Heart left ventricle (tissue), 16 donors: ENCODE results near the gene KLHL29. TPM values are rescaled to one million over a fixed set of nuclear protein-coding genes. Genes with fewer than 3 reads are reported as not detected.

Experiments
- ATAC-seq, 4 donors: fragments of 200-7000 bp; cut with Tn5 transposase; one replicate each; pipeline ENCODE4 v1.9.1; 2020 to 2022; ENCODE audit warnings: moderate library complexity in 4 of 4, mild to moderate bottlenecking in 3 of 4, moderate number of reproducible peaks in 1 of 4
- DNase-seq, 5 donors: peaks; one replicate each; pipeline ENCODE4 v3.0.0-alpha.2; 2020
- H3K27ac ChIP-seq, 12 donors: fragments of 200-600 bp; sonication (generic) in 4 of 12; one replicate each; pipeline versions ENCODE4 v1.5.0 to v1.8.0; 2016 to 2022; ENCODE audit warnings: mild to moderate bottlenecking in 2 of 12
- H3K27me3 ChIP-seq, 9 donors: fragments of 200-600 bp; sonication (generic) in 2 of 9; one replicate each; pipeline versions ENCODE4 v1.5.1 to v1.8.0; 2016 to 2022; ENCODE audit warnings: mild to moderate bottlenecking in 3 of 9
- H3K36me3 ChIP-seq, 9 donors: fragments of 200-600 bp; sonication (generic) in 2 of 9; one replicate each; pipeline versions ENCODE4 v1.5.0 to v1.8.0; 2018 to 2022; ENCODE audit warnings: mild to moderate bottlenecking in 2 of 9
- H3K4me1 ChIP-seq, 12 donors: fragments of 200-600 bp; sonication (generic) in 4 of 12; one replicate each; pipeline versions ENCODE4 v1.5.0 to v1.8.0; 2016 to 2022; ENCODE audit warnings: mild to moderate bottlenecking in 3 of 12
- H3K4me3 ChIP-seq, 12 donors: fragments of 200-600 bp; sonication (generic) in 4 of 12; one replicate each; pipeline versions ENCODE4 v1.5.0 to v1.8.0; 2017 to 2022; ENCODE audit warnings: mild to moderate bottlenecking in 9 of 12, moderate library complexity in 4 of 12
- H3K9me3 ChIP-seq, 12 donors: fragments of 200-600 bp; sonication (generic) in 4 of 12; one replicate each; pipeline versions ENCODE4 v1.5.0 to v1.8.0; 2016 to 2022; ENCODE audit warnings: mild to moderate bottlenecking in 1 of 12
- POLR2A ChIP-seq, 2 donors: fragments of 450-650 bp; IDR thresholded peaks; one replicate each; pipeline ENCODE4 v1.6.1; 2017; ENCODE audit warnings: antibody characterized with exemption in 2 of 2, mild to moderate bottlenecking in 2 of 2, moderate library complexity in 2 of 2
- WGBS, 4 donors: extraction: QIAGEN DNeasy Blood & Tissue Kit in 2 of 4; methylation state at CpG; one replicate each; pipeline versions ENCODE4 v1.1.5 to v1.1.7; 2013 to 2018; 5-methylcytosine and 5-hydroxymethylcytosine counted together
- intact Hi-C, 10 donors: fragments of 100-400 bp; cut with DNase I; formaldehyde crosslinking; loops; one replicate each; pipeline versions ENCODE4 v1.11.1 to v1.14.2; 2022
- polyA plus RNA-seq, 2 donors: library from polyadenylated mRNA; stranded (reverse); fragments of 200-250 nt; gene quantifications; one replicate each; pipeline ENCODE4 v1.2.3, GENCODE V29; 2013
- total RNA-seq, 9 donors: library from RNA; depleted of rRNA in 2 of 9; stranded (reverse); fragments of >200 nt in 2 of 9; fragmentation: NEBNext Ultra II Directional in 3 of 9; extraction: Animal tissue kit (Norgen Biotek cat#: 25700) in 3 of 9; gene quantifications; one replicate each; pipeline versions ENCODE4 v1.1.0 to v1.2.4, GENCODE V29; 2016 to 2023
- TF ChIP-seq, protein P1 (sequence below), 12 donors: fragments of 200-600 bp; sonication (generic) in 4 of 12; IDR thresholded peaks; one replicate each; pipeline versions ENCODE4 v1.5.0 to v1.8.0; 2018 to 2022; ENCODE audit warnings: antibody characterized with exemption in 12 of 12, mild to moderate bottlenecking in 5 of 12
- donor health status: ischemic (EF 13 %, LVEDD 7.1; RV severe dilation, severe dysfunction).
- donor health status: healthy with polysubstance abuse.
- donor health status: DM: no; HTN: yes; CAD: no.
- donor health status: DM: no; HTN: no; CAD: no.
- donor health status: ischemic (EF 25% LVEDD 6.9; RV normal size, moderate dysfunction).
- donor health status: ischemic (EF 25% LVEDD 5.7; RV mildly dilated, moderate dysfunction).
- donor health status: healthy.
- donor health status: DM: yes; HTN: yes; CAD: no.
- donor health status: ischemic (EF 35%, LVEDD 5.7; RV mildly dilated, moderate dysfunction).
- donor health status: nonischemic (EF 11% LVEDD 7.7; RV severe dilation, severe dysfunction).
- donor health status: DM: yes; HTN: yes; CAD: no.
- donor health status: PGD.
- donor health status: ischemic (EF 29% LVEDD 5.4; RV normal size, mild dysfunction).
- donor health status: nonischemic (EF 23%, LVEDD 6.1; RV moderate dilation, normal function).

Gene KLHL29
- total and polyA plus RNA-seq, 11 donors, result 0.74 to 2.7 (median 1.1) TPM

- ATAC-seq (no peak), DNase-seq (peak in 1 of 5 donors; percentile 46)
- WGBS, 4 donors, result 92 to 100% (median 94%) methylated on average over 4 to 9 of the region's 9 CpGs
- intact Hi-C loops, result no loop called here
- Histone ChIP-seq H3K27me3 (no peaks in the 10 kb centered on the region), H3K9me3 (no peaks in the 10 kb centered on the region), H3K27ac (peak overlapping the region in 3 of 12 donors; percentile 56 to 83 (median 59)), H3K4me3 (no peak overlapping the region), H3K36me3 (no peaks in the 10 kb centered on the region), H3K4me1 (peaks cover 4 to 70% (median 31%) of the 10 kb centered on the region in 12 donors)
- TF ChIP-seq, protein P1, sequence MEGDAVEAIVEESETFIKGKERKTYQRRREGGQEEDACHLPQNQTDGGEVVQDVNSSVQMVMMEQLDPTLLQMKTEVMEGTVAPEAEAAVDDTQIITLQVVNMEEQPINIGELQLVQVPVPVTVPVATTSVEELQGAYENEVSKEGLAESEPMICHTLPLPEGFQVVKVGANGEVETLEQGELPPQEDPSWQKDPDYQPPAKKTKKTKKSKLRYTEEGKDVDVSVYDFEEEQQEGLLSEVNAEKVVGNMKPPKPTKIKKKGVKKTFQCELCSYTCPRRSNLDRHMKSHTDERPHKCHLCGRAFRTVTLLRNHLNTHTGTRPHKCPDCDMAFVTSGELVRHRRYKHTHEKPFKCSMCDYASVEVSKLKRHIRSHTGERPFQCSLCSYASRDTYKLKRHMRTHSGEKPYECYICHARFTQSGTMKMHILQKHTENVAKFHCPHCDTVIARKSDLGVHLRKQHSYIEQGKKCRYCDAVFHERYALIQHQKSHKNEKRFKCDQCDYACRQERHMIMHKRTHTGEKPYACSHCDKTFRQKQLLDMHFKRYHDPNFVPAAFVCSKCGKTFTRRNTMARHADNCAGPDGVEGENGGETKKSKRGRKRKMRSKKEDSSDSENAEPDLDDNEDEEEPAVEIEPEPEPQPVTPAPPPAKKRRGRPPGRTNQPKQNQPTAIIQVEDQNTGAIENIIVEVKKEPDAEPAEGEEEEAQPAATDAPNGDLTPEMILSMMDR (IDR thresholded peaks at IDR 0.05), result no peak
- no peak for TF ChIP-seq POLR2A (IDR thresholded peaks at IDR 0.05)
These were observed 207.2 kb downstream of the KLHL29 start for GRCh38 chr2:23592061-23592685.

GRCh38 chr2:23592898-23593751 lies 208.1 kb downstream of the KLHL29 start:
- no peak for ATAC-seq
- Histone ChIP-seq H3K36me3 (no peaks in the 10 kb centered on the region), H3K27ac (peak overlapping the region in 5 of 12 donors; percentile 49 to 83 (median 69)), H3K4me1 (peaks cover 4 to 70% (median 31%) of the 10 kb centered on the region in 12 donors), H3K4me3 (no peak overlapping the region), H3K9me3 (no peaks in the 10 kb centered on the region), H3K27me3 (no peaks in the 10 kb centered on the region)
- DNase-seq, result peak in 1 of 5 donors; percentile 9
- TF ChIP-seq, protein P1 (IDR thresholded peaks at IDR 0.05), result no peak
- TF ChIP-seq POLR2A (IDR thresholded peaks at IDR 0.05), result no peak
- 86 to 95% (median 92%) methylated on average over 12 of the region's 12 CpGs for WGBS, 4 donors
- intact Hi-C loops, result no loop called here

- TF ChIP-seq, protein P1 (IDR thresholded peaks at IDR 0.05), result no peak
- TF ChIP-seq POLR2A (IDR thresholded peaks at IDR 0.05), result no peak
- Histone ChIP-seq H3K4me1 (peaks cover 4 to 66% (median 30%) of the 10 kb centered on the region in 12 donors), H3K4me3 (peak overlapping the region in 1 of 12 donors; percentile 2), H3K27me3 (no peaks in the 10 kb centered on the region), H3K36me3 (no peaks in the 10 kb centered on the region), H3K9me3 (no peaks in the 10 kb centered on the region), H3K27ac (peak overlapping the region in 8 of 12 donors; percentile 9 to 83 (median 65))
- WGBS, 4 donors, result 71 to 75% (median 74%) methylated on average over 19 to 21 of the region's 21 CpGs
- no peak for ATAC-seq
- intact Hi-C loops, result no loop called here
- peak in 1 of 5 donors; percentile 51 for DNase-seq
These were observed 208.9 kb downstream of the KLHL29 start for GRCh38 chr2:23593752-23594459.
